HG03025 (cell line): ENCODE results near the gene CRLF1.
A peak's percentile ranks its signal among the peaks of the same experiment; 100 is the strongest.

Source experiments
- ATAC-seq: cut with Tn5 transposase; IDR thresholded peaks from one replicate; pipeline ENCODE4 v1.9.1; 2021; ENCODE audit warnings: mild to moderate bottlenecking, moderate library complexity; ENCODE audit not compliant: unreplicated experiment, low FRiP score

The CRLF1 gene

DNA sequence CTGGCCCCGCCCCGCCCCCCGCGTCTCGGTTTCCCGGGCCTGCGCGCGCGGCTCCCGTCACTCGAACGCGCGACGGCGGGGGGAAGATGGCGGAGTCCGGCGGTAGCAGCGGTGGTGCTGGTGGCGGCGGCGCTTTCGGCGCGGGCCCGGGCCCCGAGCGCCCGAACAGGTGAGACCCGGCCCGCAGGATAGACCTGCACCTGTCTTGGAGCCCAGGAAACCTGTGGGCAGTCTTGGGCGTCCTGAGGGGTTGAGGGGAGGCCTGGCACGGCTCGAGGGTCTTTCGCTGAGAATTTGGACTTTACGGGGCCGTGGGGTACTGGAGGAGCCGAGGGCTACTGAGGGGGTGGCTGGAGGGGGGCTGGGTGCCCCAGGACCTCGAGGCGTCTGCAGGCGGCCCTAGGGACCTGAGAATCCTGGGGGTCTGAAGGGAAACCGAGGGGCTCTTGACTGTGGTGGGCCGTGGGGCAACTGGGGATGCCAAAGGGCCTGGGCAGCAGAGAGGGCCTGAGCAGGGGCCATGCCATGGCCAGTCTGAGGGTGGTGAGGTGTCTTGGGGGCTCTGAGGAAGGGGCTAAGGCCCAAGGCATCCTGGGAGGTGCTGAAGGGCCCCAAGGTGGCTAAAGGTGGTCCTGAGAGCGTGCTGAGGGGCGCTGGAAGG is 30.5 kb upstream of the CRLF1 start, which contains the start of gene KLHL26:
KLHL26 (plus strand) TSS at position 60 of the 661 bp plus-strand sequence; CDS start at position 87, 27 bp downstream.
- ATAC-seq, result no peak

DNA sequence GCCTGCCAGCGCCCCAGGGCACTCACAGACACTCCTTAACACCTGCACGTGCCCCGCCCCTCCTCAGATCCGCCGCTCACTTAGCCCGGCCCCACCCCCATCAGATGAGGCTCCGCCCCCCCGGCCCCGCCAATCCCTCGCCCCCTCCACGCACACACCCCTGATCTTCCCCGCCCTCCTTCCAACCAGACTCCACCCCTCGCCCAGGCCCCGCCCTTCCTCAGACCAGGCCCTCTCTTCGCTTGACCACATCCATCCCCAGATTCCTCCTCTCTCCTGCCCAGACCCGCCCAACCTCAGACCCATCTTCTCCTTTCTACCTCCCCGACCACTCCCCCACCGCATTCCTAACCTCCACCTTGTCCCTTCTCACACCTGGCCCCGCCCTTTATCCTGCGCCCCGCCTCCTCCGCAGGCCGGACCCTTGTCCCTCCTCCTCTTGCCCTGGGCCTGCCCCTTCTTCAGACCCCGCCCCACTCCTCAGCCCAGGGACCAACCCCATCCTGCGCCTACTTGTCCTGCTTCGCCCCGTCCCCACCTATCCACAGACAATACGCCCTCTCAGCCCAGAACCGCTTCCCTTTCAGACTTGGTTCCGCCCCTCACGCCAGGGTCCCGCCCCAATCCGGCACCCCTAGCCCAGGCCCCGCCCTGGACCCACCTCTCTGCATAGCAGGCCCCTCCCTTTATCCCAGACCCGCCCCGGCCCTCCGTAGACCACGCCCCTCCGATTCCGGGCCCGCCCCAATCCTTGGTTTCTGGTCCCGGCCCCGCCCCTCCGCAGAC is 29.8 kb upstream of the CRLF1 start:
- ATAC-seq, result peak; percentile 78

DNA sequence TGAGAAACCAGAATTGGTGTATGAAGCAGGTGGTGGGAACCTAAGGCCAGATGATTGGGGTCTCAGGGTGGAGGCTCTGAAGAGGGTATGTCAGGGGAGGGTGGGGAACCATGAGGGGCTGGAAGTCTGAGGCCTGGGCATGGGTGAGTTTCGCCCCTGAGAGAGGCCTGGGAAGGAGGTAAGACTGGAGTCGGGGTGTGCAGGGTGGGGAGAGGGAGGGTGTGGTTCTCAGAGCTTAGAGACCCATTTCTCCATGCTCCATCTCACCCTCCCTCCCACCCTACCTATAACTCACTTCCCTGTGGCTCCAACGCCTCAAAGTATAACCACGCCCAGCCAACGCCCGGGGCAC is 29.2 kb upstream of the CRLF1 start:
- ATAC-seq, result no peak

DNA sequence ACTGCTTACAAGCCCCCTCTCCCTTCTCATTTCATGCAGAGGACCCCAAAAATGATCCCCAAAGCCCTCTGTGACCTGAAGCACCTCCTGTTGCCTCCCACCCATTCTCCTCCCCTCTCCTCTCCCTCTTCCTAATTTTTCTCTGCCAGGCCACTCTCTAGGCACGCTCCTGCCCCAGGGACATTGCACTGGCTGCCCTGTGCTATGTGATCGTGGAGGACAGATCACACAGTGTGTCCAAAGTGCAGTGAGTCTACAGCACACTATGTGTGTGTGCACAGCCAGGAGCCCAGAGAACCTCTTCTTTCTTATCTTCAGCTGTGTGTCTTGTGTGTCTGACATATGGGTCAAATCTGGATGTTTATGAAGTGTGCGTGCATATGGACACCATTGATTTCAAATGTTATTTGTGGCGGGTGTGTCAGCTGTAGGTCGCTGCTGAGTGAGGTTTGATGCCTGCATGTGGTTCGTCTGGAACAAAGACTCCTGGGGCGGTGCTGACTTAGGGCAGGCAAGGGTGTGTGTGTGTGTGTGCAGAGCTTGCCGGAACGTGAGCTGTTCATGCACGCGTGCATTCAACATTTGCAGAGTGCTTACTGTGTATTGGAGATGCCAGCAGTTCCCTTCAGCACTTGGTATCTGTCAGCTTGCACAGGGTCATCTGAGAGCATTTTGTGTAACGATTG is 28.2 kb upstream of the CRLF1 start:
- no peak for ATAC-seq

DNA sequence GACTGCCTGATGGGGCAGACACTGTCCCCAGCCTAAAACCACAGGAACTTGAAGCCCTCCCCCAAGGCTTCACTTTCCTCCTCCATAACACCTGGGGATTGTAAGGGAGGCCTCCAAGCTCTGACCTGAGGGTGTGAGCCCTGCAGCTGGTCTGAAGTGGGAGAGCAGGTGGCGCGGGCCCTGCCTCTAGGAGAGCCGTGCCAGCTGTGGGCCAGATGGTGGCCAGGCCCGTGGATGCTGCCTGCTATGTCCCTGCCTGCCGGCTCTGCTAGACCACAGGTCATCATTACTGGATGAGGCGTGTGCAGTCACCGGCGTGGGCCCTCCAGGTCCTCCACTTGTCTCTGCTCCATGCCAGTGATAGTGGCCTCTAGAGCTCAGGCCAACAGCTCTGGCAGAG is 26.7 kb upstream of the CRLF1 start:
- no peak for ATAC-seq

DNA sequence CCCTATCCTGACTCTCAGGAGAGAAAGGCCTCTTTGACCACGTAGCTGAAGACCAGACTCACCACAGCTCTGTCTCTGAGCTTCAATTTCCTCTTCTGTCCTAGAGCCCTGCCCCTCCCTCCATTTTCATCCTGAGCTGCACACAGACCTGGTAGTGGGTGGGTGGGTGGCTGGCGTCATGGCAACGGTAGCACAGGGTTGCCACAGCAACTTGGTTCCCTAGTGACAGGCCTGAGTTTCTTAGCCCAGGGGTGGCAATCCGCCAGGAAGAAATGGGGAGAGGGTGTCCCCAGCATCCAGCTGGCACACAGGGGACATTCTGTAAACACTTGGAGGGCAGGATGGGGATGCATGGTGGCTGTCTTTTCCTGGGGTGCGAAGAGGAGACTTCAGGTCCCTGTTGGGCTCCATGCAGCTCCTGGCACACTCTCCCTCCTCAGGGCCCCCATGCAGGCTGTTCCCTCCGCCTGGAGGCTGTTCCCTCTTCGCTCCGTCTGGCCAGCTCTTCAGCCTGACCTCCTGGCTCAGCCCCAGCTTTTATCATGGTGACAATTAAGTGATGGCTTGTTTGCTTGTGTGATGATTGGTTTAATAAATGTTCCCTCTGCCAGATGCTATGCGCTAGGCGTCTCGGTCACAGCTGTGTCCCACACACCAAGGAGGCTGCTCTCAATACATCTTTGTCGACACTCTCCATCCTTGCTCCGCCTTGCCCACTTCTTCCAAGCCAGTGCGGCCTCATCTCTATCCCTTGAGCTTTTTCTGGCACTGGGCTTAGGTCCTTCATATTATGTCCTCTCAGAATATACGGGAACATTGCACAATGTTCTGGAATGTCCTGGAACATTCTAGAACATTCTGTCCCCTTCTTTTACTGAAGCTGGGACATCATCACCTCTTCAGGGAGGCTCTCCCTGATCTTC is 22.8 kb upstream of the CRLF1 start:
- no peak for ATAC-seq

DNA sequence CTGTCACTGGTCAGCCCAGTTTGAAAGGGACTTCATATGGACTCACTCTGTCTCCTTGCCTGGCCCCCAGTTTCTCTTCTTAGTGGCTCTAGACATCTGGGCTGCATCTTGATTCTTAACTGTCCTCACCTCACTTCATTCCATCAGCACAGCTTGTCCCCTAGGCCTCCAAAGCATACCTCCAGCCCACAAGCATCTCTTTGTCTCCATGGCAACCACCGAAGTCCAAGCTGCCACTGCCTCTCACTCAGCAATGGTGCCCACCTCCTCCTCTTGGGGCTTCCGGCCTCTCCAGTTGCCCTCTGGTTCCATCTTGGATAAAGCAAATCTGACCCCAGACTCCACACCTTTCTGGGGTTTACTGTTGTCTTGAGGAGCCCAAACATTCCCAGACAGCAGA is 20.3 kb upstream of the CRLF1 start:
- ATAC-seq, result no peak

DNA sequence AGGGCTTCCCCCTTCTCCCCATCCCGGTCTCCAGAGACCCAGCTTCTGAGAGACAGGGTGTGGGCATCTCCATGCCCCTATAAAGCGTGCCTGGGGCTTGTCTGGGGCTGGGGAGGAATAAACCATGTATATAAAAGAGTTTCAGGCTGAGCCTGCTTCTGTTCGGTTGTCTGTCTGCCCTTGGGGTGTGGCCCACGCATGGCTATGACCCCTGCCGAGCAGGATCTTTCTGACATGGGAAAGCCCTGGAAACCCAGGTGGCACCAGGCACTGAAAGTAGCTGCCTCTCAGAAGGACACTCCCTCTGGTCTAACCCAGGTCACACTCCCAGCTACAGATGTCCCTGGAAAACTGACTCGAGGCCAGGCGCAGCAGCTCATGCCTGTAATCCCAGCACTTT is 14.3 kb upstream of the CRLF1 start:
- no peak for ATAC-seq

DNA sequence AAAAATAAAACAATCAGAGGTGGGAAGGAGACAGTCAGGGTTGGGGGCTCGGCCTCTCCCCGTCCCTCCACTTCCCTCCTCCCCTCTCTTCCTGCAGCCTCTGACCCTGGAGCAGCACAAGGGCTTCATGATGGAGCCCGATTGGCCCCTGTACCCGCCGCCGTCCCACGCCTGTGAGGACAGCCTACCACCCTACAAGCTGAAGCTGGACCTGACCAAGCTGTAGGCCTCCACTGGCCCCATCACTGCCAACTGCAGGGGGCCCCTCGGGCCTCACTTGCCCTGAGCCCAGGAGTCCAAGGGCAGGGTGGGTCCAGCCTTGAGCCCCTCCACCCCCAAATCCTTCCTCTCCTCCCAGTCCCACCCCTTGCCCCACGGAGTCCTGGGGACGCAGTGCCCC is 13.7 kb upstream of the CRLF1 start:
- no peak for ATAC-seq

DNA sequence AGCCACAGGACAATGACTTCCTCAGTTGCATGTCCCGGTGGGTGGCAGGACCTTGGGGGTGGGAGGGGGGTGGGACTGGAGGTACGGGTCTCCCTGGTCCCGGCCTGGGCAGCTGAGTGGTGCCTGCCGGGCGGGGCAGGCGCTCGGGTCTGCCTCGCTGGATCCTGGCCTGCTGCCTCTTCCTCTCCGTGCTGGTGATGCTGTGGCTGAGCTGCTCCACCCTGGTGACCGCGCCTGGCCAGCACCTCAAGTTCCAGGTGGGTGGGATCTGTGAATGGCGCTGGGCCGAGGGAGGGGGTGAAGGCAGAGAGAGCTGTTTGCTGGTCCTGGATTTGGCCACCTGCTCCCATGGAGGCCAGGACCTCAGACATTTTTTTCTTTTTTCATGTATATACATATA is 11.6 kb upstream of the CRLF1 start:
- ATAC-seq, result no peak

DNA sequence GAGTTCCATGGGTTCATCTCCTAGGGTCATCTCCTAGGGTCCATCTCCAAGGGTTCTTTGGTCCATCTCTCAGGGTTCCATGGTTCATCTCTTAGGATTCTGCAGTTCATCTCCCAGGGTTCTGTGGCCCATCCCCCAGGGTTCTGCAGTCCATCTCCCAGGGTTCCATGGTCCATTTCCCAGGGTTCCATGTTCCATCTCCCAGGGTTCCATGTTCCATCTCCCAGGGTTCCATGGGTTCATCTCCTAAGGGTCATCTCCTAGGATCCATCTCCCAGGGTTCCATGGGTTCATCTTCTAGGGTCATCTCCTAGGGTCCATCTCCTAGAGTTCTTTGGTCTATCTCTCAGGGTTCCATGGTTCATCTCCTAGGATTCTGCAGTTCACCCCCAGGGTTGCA is 11.0 kb upstream of the CRLF1 start:
- ATAC-seq, result no peak

DNA sequence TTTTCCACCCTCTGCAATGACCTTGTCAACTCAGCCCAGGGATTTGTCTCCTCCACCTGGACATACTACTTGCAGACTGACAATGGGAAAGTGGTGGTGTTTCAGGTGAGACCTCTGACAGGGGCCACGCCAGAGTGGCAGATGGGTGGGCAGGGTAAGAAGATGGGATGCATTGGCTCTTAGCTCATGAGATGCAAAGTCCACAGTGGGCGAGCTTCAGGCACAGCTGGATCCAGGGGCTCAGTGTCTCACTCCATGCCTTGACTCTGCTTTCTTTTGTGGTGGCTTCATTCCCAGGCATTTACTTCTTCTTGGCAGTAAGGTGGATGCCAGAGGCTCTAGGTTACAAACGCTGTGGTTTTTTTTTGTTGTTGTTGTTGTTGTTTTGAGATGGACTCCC is 9.4 kb upstream of the CRLF1 start:
- no peak for ATAC-seq

DNA sequence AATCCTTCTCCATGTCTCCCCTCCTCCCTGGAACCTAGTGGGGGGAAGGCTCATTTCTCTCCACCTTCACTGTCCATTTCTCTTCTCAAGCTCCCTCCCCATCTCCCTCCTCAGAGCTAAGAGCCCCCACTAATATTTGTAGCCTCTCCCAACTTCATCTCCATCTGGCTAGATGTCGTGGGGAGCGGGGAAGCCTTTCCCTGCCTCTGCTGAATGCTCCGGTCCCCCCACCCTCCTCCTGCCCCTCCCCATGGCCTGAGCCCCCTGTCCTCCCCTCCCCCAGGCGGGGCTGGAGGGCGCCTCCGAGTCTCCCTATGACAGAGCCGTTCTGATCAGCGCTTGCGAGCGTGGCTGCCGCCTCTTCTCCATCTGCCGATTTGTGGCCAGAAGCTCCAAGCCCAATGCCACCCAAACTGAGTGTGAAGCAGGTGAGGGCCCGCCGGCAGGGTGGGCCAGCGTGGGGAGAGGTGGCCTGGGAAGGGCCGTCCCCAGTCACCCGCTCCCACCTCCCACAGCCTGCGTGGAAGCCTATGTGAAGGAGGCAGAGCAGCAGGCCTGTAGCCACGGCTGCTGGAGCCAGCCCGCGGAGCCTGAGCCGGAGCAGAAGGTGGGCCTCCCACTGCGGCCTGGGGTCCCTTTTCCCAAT is 7.1 kb upstream of the CRLF1 start:
- no peak for ATAC-seq

DNA sequence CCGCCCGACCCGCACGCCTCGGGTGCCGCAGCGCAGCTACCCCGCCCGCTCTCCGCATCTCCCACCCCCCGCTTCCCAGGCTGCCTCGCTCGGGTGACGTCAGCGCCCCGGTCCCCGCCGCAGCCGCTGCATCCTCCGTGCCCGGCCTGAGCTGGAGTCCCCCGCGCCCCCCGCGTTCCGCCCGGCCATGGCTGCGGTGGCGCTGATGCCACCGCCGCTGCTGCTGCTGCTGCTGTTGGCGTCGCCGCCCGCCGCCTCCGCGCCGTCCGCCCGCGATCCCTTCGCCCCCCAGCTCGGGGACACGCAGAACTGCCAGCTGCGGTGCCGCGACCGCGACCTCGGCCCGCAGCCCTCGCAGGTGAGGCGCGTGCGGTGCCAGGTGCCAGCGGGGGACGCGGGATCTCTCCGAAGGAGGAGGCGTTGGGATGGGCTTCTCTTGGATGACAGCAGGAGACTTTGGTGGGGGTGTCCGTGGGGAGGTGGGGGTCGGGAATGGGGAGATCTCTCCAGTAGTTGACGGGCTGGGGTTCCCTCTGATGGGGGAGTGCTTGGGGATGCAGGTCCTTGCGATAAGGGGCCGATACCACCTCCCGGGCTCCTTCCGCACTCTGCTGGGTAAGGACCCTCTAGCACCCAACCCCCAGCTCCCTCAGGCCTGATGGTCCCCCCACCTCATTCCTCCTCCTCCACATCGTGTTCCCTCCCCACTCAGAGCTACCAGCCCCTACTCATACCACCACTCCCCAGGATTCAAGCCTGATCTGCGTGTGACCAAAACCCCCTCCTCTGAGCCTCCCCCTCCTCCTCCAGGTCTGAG is 6.4 kb upstream of the CRLF1 start, which contains the start of gene TMEM59L:
TMEM59L (plus strand) TSS at position 99 of the 817 bp plus-strand sequence; CDS start at position 188, 89 bp downstream.
- ATAC-seq, result no peak

DNA sequence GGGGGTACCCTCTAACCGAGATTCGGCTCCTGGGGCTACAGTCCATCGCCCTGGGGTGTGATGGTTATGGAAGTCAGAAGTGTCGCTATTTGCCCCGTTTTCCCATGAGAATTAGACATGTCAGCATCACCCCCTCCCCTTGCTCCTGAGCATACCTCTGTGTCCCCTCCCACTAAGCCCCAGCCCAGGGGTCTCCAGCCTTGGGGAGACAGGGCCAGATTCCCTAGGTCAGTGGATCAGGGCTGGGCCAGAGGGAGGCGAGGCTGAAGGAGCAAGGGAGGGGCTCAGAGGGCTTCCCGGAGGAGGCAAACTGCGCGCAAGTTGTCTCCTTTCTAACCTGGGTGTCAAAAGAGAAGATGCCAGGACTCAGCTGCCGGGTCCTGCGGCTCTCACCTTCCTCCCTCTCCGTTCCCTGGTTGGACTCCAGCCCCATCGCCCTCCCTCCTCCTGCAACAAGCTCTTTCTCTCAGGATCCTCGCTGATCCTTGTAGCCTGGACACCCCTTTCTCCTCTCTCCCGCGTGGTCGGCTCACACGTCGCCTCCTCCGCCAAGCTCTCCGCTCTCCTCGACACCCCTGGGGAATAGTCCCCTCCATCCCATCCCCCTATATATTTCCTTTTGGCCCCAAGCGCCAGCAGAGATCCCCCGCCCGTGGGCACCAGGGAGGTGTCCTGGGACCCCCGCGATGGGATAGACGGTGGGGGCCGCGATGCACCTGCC is 5.6 kb upstream of the CRLF1 start:
- ATAC-seq, result no peak

DNA sequence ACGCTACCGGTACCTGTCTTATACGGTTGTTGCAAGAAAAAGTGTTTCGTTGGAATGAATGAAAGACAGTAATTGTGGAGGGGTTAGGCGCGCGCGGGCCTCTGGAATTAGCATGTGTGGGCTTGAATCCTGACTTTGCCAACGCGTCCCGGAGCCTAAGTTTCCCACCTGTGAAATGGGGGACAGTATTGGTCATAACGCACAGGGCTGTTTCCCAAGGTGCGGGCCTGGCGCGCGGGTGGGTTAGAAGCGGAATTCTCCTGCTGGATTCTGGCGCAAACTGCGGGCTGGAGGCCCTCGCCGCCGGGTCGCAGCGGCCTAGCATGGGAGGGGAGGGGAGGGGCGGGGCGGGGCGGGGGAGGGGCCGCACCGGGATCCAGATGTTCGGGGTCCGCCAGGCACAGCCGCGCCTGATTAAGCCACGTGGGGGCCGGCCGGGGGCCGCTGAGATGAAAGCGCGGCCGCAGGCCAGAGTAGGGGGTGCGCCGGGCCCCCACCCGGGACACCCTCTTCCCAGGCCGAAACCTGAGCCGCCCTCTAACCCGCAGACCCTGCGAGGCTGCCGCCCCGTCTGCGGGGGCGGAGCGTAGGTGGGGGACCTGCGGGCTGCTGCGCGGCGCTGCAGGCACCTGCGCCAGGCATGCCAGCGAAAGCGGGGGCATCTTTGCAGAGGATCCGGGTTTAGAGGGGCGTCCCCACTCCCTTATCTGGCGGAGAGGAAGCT is 4.9 kb upstream of the CRLF1 start:
- no peak for ATAC-seq

DNA sequence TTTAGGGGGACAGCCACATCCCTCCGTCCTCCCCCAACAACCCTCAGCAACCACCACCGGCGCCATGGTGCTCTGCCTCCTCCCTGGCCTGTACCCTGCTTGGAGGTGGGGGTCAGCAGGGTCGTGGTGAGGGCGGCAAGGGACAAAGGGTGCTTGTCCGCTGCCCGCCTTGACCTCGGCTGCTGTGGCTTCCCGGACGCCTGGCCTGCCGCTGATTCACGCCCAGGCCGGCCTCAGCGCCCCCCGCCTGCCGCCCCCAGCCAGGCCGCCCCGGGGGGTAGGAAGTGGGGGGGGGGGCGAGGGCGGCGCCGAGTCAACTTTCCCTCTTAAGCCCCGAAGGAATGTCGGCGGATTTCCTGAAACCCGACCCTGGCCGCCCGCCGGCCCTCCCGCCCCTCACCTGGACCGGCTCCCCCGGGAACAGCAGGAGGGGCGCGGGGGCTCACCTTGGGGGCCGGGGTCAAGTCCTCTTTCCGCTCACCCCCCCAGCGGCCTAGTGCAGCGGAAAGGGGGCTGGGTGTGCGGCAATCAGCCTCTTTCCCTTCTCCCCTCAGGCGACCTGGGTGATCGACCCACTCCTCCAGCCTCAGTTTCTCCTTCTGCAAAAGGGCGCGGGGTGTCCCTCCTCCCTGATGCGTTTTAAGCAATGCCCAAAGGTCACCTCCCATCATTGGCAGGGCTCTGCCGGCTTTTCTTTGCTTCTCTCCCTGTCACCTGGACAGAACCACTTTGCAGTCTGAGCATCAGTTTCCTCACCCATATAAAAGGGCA is 4.1 kb upstream of the CRLF1 start:
- ATAC-seq, result no peak
